ENCODE results near the gene GATB.

- TF ChIP-seq, protein P1, sequence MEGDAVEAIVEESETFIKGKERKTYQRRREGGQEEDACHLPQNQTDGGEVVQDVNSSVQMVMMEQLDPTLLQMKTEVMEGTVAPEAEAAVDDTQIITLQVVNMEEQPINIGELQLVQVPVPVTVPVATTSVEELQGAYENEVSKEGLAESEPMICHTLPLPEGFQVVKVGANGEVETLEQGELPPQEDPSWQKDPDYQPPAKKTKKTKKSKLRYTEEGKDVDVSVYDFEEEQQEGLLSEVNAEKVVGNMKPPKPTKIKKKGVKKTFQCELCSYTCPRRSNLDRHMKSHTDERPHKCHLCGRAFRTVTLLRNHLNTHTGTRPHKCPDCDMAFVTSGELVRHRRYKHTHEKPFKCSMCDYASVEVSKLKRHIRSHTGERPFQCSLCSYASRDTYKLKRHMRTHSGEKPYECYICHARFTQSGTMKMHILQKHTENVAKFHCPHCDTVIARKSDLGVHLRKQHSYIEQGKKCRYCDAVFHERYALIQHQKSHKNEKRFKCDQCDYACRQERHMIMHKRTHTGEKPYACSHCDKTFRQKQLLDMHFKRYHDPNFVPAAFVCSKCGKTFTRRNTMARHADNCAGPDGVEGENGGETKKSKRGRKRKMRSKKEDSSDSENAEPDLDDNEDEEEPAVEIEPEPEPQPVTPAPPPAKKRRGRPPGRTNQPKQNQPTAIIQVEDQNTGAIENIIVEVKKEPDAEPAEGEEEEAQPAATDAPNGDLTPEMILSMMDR (IDR thresholded peaks at IDR 0.05; ENCODE audit: poor library complexity): no peak
- no peak for TF ChIP-seq EZH2 (IDR thresholded peaks at IDR 0.05; ENCODE audit: borderline replicate concordance)
- TF ChIP-seq EZH2phosphoT487 (IDR thresholded peaks at IDR 0.05; ENCODE audit: low read depth, severe bottlenecking, unreplicated experiment): no peak
Observed at GRCh38 chr4:151717909-151718628, 42.7 kb downstream of the GATB start.

All from hepatocyte (in vitro differentiated cells).